K562 (cell line): Measurements from ENCODE around the gene ZFAND6. TPM values are rescaled to one million over a fixed set of nuclear protein-coding genes. Genes with fewer than 3 reads are reported as not detected.

Experiments
- C11orf30 ChIP-seq: fragments of 450-650 bp; IDR thresholded peaks from 2 replicates; pipeline ENCODE4 v1.6.1; 2016; ENCODE audit warnings: low read depth, mild to moderate bottlenecking
- EP300 ChIP-seq: IDR thresholded peaks from 2 replicates; pipeline ENCODE4 v1.6.1; 2012; ENCODE audit warnings: low read length, improper control_type of control experiment
- ILF3 ChIP-seq: fragments of 450-650 bp; IDR thresholded peaks from 2 replicates; pipeline ENCODE4 v1.6.1; 2018; ENCODE audit warnings: antibody characterized with exemption, mild to moderate bottlenecking, moderate library complexity, borderline replicate concordance
- MYNN ChIP-seq, 2 experiments: sonication (generic); formaldehyde crosslinking in 1 of 2; IDR thresholded peaks; 2 replicates each; pipeline versions ENCODE4 v1.5.0 to v1.6.1; 2016 to 2020; ENCODE audit warnings: antibody characterized with exemption in 1 of 2, missing genetic modification reagents in 1 of 2
- NCOA1 ChIP-seq: fragments of 450-650 bp; IDR thresholded peaks from 2 replicates; pipeline ENCODE4 v1.6.1; 2016; ENCODE audit warnings: low read depth
- SAFB ChIP-seq: fragments of 200-400 bp; formaldehyde crosslinking; IDR thresholded peaks from 2 replicates; pipeline ENCODE4 v1.6.1; 2017; ENCODE audit warnings: low read depth, low read length, borderline replicate concordance
- SUPT5H ChIP-seq: fragments of 450-650 bp; IDR thresholded peaks from 2 replicates; pipeline ENCODE4 v1.6.1; 2016
- TCF3 ChIP-seq: sonication (generic); formaldehyde crosslinking; IDR thresholded peaks from 2 replicates; pipeline ENCODE4 v1.4.0; 2020; ENCODE audit warnings: mild to moderate bottlenecking, missing genetic modification reagents
- ZNF445 ChIP-seq: fragments of 250-450 bp; sonication (Bioruptor Pico); IDR thresholded peaks from 2 replicates; pipeline ENCODE4 v1.4.0; 2020; ENCODE audit warnings: low read depth, mild to moderate bottlenecking, moderate library complexity
- ZNF766 ChIP-seq: fragments of 200-800 bp; sonication (Bioruptor generic); conservative IDR thresholded peaks from 2 replicates; pipeline ENCODE4 v1.6.1; 2016; ENCODE audit warnings: missing genetic modification characterization, missing compliant biosample characterization
- polyA plus RNA-seq, 8 experiments: library from polyadenylated mRNA; depleted of rRNA in 4 of 8; stranded (reverse) in 5 of 8; unstranded in 3 of 8; fragments of >200 nt; fragmentation: Nextera tagmentation in 2 of 8; fragmentation: Illumina TruSeq in 1 of 8; extraction: Ambion mirVana in 2 of 8; extraction: Trizol in 1 of 8; gene quantifications; 2 replicates each; pipeline versions ENCODE4 v1.2.1 to v1.2.3, GENCODE V29; 2011 to 2014; ENCODE audit warnings: inconsistent platforms in 1 of 8, missing spikeins in 1 of 8
- total RNA-seq, 7 experiments: library from RNA; depleted of rRNA in 6 of 7; stranded (reverse); fragments of >200 nt in 6 of 7; fragmentation: Illumina TruSeq in 2 of 7; extraction: Trizol in 2 of 7; gene quantifications; 2 replicates each; pipeline versions ENCODE4 v1.2.1 to v1.2.3, GENCODE V29; 2011 to 2021; ENCODE audit warnings: low replicate concordance in 1 of 7
- TF ChIP-seq, protein P1 (sequence below), 2 experiments: fragments of 450-650 bp in 1 of 2; sonication (generic) in 1 of 2; formaldehyde crosslinking in 1 of 2; IDR thresholded peaks; 2 replicates each; pipeline versions ENCODE4 v1.7.1 to v1.9.0; 2016 to 2022; ENCODE audit warnings: inconsistent platforms in 1 of 2, mild to moderate bottlenecking in 1 of 2, missing genetic modification reagents in 1 of 2
- TF ChIP-seq, protein P2 (sequence below): fragments of 250-450 bp; sonication (Bioruptor Pico); IDR thresholded peaks from 2 replicates; pipeline ENCODE4 v1.8.0; 2021; ENCODE audit warnings: moderate library complexity, mild to moderate bottlenecking, inconsistent platforms
- TF ChIP-seq, protein P3 (sequence below): fragments of 450-650 bp; IDR thresholded peaks from 2 replicates; pipeline ENCODE4 v1.6.1; 2016; ENCODE audit warnings: antibody characterized with exemption
- TF ChIP-seq, protein P4 (sequence below): fragments of 450-650 bp; formaldehyde crosslinking; conservative IDR thresholded peaks from 2 replicates; pipeline ENCODE4 v1.4.0; 2022; ENCODE audit warnings: mild to moderate bottlenecking, missing genetic modification characterization

The ZFAND6 gene
- total and polyA plus RNA-seq, 9 of the 15 experiments (the other 6 are each of a cell fraction or from before 2014, with no cell fraction given): 53.9 to 206 (median 88.9) TPM

DNA sequence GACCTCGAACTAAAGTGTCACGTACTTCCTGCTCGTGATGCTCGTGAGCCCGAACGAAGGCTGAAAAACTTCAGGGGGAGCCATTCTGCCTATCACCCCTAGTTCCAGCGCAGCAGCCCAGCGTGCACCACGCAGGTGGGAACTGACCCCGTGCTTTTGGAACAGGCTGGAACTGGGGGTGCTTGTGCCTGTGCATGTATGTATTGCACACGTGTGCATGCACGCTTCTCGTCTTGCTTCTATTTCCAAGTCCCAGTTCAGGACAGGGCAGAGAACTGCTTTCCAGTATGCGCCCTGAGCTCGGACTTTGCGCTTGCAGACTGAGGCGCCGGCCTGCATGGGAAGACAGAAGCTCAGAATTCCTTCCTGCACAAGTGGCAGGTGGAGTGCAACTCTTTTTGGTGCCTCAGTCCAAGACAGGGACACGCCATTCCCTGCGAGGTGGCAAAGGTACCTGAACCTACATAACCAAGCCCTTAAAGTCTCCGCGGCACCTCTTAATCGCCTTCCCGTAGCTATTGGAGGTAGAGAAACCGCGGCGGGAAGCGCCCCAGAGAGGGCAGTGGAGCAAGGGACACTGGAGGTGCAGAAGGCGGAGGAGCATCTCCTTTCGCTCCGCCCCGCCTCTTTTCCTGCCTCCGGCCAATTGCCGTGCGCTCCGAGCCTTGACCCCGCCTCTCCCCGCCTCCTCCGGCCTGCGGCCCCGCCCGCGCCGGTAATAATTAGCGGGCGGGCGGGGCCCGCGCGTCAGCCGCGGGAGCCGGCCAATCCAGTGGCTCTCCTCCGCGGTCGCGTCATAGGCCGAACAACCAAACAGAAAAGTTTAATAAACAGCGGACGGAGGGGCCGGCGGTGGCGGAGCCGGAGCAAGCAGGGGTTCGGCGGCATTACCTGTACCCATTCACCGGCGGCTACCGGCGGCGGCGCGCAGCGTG lies at the start of gene ZFAND6 (continued):
- TF ChIP-seq, protein P1, sequence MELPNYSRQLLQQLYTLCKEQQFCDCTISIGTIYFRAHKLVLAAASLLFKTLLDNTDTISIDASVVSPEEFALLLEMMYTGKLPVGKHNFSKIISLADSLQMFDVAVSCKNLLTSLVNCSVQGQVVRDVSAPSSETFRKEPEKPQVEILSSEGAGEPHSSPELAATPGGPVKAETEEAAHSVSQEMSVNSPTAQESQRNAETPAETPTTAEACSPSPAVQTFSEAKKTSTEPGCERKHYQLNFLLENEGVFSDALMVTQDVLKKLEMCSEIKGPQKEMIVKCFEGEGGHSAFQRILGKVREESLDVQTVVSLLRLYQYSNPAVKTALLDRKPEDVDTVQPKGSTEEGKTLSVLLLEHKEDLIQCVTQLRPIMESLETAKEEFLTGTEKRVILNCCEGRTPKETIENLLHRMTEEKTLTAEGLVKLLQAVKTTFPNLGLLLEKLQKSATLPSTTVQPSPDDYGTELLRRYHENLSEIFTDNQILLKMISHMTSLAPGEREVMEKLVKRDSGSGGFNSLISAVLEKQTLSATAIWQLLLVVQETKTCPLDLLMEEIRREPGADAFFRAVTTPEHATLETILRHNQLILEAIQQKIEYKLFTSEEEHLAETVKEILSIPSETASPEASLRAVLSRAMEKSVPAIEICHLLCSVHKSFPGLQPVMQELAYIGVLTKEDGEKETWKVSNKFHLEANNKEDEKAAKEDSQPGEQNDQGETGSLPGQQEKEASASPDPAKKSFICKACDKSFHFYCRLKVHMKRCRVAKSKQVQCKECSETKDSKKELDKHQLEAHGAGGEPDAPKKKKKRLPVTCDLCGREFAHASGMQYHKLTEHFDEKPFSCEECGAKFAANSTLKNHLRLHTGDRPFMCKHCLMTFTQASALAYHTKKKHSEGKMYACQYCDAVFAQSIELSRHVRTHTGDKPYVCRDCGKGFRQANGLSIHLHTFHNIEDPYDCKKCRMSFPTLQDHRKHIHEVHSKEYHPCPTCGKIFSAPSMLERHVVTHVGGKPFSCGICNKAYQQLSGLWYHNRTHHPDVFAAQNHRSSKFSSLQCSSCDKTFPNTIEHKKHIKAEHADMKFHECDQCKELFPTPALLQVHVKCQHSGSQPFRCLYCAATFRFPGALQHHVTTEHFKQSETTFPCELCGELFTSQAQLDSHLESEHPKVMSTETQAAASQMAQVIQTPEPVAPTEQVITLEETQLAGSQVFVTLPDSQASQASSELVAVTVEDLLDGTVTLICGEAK (IDR thresholded peaks at IDR 0.05): peak; percentile 41; the same call in 1 of the 2 replicates
- TF ChIP-seq, protein P1 (CRISPR knock-in tag; IDR thresholded peaks at IDR 0.05): no peak
- no peak for TF ChIP-seq NCOA1
- no peak for TF ChIP-seq EP300
- TF ChIP-seq SAFB: no peak
- no peak for TF ChIP-seq ILF3
- 0 out of 2 replicates have a peak, but pooled peaks have one; percentile 72 for TF ChIP-seq ZNF766 (CRISPR knock-in tag)
- TF ChIP-seq, protein P2, sequence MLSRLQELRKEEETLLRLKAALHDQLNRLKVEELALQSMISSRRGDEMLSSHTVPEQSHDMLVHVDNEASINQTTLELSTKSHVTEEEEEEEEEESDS (CRISPR knock-in tag): no peak
- TF ChIP-seq, protein P3, sequence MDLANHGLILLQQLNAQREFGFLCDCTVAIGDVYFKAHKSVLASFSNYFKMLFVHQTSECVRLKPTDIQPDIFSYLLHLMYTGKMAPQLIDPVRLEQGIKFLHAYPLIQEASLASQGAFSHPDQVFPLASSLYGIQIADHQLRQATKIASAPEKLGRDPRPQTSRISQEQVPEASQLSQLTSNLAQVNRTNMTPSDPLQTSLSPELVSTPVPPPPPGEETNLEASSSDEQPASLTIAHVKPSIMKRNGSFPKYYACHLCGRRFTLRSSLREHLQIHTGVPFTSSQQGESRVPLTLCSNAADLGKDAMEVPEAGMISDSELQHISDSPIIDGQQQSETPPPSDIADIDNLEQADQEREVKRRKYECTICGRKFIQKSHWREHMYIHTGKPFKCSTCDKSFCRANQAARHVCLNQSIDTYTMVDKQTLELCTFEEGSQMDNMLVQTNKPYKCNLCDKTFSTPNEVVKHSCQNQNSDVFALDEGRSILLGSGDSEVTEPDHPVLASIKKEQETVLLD: no peak
- TF ChIP-seq, protein P4, sequence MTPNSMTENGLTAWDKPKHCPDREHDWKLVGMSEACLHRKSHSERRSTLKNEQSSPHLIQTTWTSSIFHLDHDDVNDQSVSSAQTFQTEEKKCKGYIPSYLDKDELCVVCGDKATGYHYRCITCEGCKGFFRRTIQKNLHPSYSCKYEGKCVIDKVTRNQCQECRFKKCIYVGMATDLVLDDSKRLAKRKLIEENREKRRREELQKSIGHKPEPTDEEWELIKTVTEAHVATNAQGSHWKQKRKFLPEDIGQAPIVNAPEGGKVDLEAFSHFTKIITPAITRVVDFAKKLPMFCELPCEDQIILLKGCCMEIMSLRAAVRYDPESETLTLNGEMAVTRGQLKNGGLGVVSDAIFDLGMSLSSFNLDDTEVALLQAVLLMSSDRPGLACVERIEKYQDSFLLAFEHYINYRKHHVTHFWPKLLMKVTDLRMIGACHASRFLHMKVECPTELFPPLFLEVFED (CRISPR knock-in tag): no peak
- TF ChIP-seq SUPT5H: peak; percentile 70
- TF ChIP-seq TCF3: no peak
- no peak for TF ChIP-seq C11orf30
- TF ChIP-seq ZNF445 (CRISPR knock-in tag): no peak
- no peak for TF ChIP-seq MYNN (IDR thresholded peaks at IDR 0.05)
- no peak for TF ChIP-seq MYNN (CRISPR knock-in tag; IDR thresholded peaks at IDR 0.05)
